DND-41 (cell line): ENCODE data around the gene SFMBT2.
"Not testable (repeated sequence)": the region's sequence is repeated elsewhere in the genome, so short reads cannot be mapped to it uniquely, and the experiment has no call there.

Experiments
- ATAC-seq: fragments of 200-7000 bp; cut with Tn5 transposase; 3 replicates; pipeline ENCODE4 v1.9.1; 2021; ENCODE audit warnings: low read depth; ENCODE audit not compliant: insufficient read depth
- DNase-seq: peaks from one replicate; pipeline ENCODE4 v3.0.0-alpha.2; 2020
- H2AFZ ChIP-seq: 2 replicates; pipeline ENCODE4 v1.6.0; 2012; ENCODE audit warnings: low read depth, low read length
- H3K27ac ChIP-seq: 2 replicates; pipeline ENCODE4 v1.5.1; 2012; ENCODE audit warnings: low read length, inconsistent platforms
- H3K27me3 ChIP-seq: fragments of 200-600 bp; sonication (generic); 2 replicates; pipeline ENCODE4 v1.6.0; 2012; ENCODE audit warnings: low read length, mild to moderate bottlenecking, inconsistent platforms; ENCODE audit not compliant: insufficient read depth, poor library complexity
- H3K36me3 ChIP-seq: 2 replicates; pipeline ENCODE4 v1.5.1; 2012; ENCODE audit warnings: low read length, inconsistent platforms; ENCODE audit not compliant: insufficient read depth
- H3K4me1 ChIP-seq: 2 replicates; pipeline ENCODE4 v1.5.1; 2012; ENCODE audit warnings: mild to moderate bottlenecking, low read length; ENCODE audit not compliant: insufficient read depth
- H3K4me2 ChIP-seq: 2 replicates; pipeline ENCODE4 v1.6.0; 2012; ENCODE audit warnings: mild to moderate bottlenecking, moderate library complexity, low read length, inconsistent platforms; ENCODE audit not compliant: insufficient read depth
- H3K4me3 ChIP-seq, 2 experiments: fragments of 200-600 bp in 1 of 2; shearing (Covaris generic) in 1 of 2; 2 replicates each; pipeline ENCODE4 v1.5.1; 2012 to 2016; ENCODE audit warnings: inconsistent platforms in 2 of 2, low read length in 2 of 2, mild to moderate bottlenecking in 2 of 2, low read depth in 1 of 2, moderate library complexity in 1 of 2
- H3K79me2 ChIP-seq: 2 replicates; pipeline ENCODE4 v1.6.0; 2012; ENCODE audit warnings: low read length, inconsistent platforms; ENCODE audit not compliant: insufficient read depth
- H3K9ac ChIP-seq: 2 replicates; pipeline ENCODE4 v1.6.0; 2012; ENCODE audit warnings: low read depth, mild to moderate bottlenecking, inconsistent platforms, low read length, moderate library complexity
- H3K9me3 ChIP-seq: 2 replicates; pipeline ENCODE4 v1.5.1; 2012; ENCODE audit warnings: low read length, moderate library complexity, mild to moderate bottlenecking, inconsistent platforms; ENCODE audit not compliant: insufficient read depth, severe bottlenecking
- H4K20me1 ChIP-seq: 2 replicates; pipeline ENCODE4 v1.6.0; 2012; ENCODE audit warnings: low read length; ENCODE audit not compliant: insufficient read depth
- CTCF ChIP-seq: IDR thresholded peaks from 2 replicates; pipeline ENCODE4 v1.5.1; 2012; ENCODE audit warnings: borderline replicate concordance, low read length, moderate library complexity, mild to moderate bottlenecking; ENCODE audit not compliant: poor library complexity, severe bottlenecking; ENCODE audit errors: extremely low read depth
- EZH2 ChIP-seq: IDR thresholded peaks from 3 replicates; pipeline ENCODE4 v1.6.1; 2012; ENCODE audit warnings: borderline replicate concordance, low read depth, mild to moderate bottlenecking, moderate library complexity, low read length, inconsistent platforms; ENCODE audit not compliant: severe bottlenecking

SFMBT2 gene

DNA sequence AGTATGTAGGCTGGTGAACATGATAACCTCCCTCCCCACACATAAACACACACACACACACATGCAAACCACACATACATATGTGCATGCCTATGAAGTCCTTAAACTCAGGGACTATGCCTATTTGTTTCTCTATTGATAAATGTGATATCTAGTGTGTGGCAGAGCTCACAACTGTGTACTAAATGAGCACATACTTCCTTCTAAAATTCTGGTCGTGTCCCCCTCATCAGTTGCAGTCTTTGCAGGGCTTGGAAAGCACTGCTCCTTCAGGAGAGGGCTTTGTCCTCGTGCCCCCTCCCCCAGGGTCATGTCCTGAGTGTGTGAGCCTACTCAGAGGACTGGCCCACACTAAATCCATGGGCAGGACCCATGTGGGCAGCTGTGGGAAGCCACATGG, 94.0 kb downstream of the SFMBT2 start:
- Histone ChIP-seq H3K4me2 (no peak overlapping the region), H2AFZ (no peak overlapping the region), H3K4me3 (no peak overlapping the region), H3K79me2 (peaks cover 97% of the 10 kb centered on the region), H3K4me1 (peaks cover 12% of the 10 kb centered on the region), H3K27me3 (no peaks in the 10 kb centered on the region), H3K9ac (no peak overlapping the region), H4K20me1 (peaks cover 75% of the 10 kb centered on the region), H3K36me3 (peaks cover 39% of the 10 kb centered on the region), H3K9me3 (no peaks in the 10 kb centered on the region), H3K27ac (no peak overlapping the region)
- TF ChIP-seq EZH2 (no peak), CTCF (no peak)
- ATAC-seq (no peak), DNase-seq (no peak)

DNA sequence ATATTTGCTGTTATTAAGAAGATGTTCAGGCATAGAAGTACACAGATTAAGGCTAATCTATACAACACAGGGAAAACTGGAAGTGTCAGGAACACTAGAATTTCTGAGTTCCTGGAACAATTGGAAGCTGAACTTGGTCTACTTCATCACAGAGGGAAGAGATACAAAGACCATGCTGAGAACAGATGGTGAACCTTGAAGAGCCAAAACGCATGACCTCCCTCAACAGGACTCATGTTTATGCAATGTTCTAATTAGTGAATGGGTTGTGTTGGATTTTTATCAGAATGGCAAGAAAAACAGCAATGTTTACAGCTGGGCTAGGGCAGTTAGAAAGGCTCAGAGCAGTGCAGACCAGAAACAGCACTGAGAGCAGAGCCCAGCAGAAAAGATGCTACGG, 94.9 kb downstream of the SFMBT2 start:
- no peak overlapping the region for H3K4me3 ChIP-seq
- H3K27ac ChIP-seq = no peak overlapping the region
- H3K9ac ChIP-seq = no peak overlapping the region
- ATAC-seq (no peak), DNase-seq (no peak)
- peaks cover 12% of the 10 kb centered on the region for H3K4me1 ChIP-seq
- H3K27me3 ChIP-seq = no peaks in the 10 kb centered on the region
- peaks cover 99% of the 10 kb centered on the region for H3K79me2 ChIP-seq
- no peaks in the 10 kb centered on the region for H3K9me3 ChIP-seq
- peaks cover 33% of the 10 kb centered on the region for H3K36me3 ChIP-seq
- H4K20me1 ChIP-seq = peaks cover 79% of the 10 kb centered on the region
- no peak overlapping the region for H2AFZ ChIP-seq
- no peak overlapping the region for H3K4me2 ChIP-seq
- TF ChIP-seq CTCF (no peak), EZH2 (no peak)

- H2AFZ ChIP-seq = no peak overlapping the region
- H3K79me2 ChIP-seq = peaks cover 99% of the 10 kb centered on the region
- DNase-seq (no peak), ATAC-seq (no peak)
- peaks cover 77% of the 10 kb centered on the region for H4K20me1 ChIP-seq
- no peak overlapping the region for H3K4me2 ChIP-seq
- no peak overlapping the region for H3K9ac ChIP-seq
- no peaks in the 10 kb centered on the region for H3K27me3 ChIP-seq
- no peak overlapping the region for H3K27ac ChIP-seq
- TF ChIP-seq EZH2 (no peak), CTCF (no peak)
- peaks cover 47% of the 10 kb centered on the region for H3K36me3 ChIP-seq
- no peaks in the 10 kb centered on the region for H3K9me3 ChIP-seq
- no peak overlapping the region for H3K4me3 ChIP-seq
- peaks cover 12% of the 10 kb centered on the region for H3K4me1 ChIP-seq
Observed at GRCh38 chr10:7314170-7314569, 96.7 kb downstream of the SFMBT2 start.

GRCh38 chr10:7312488-7312857, 98.4 kb downstream of the SFMBT2 start:
- Histone ChIP-seq H3K79me2 (peaks cover 99% of the 10 kb centered on the region), H3K9ac (no peak overlapping the region), H4K20me1 (peaks cover 76% of the 10 kb centered on the region), H3K9me3 (no peaks in the 10 kb centered on the region), H3K27me3 (no peaks in the 10 kb centered on the region), H3K4me3 (no peak overlapping the region), H3K27ac (no peak overlapping the region), H3K4me2 (no peak overlapping the region), H3K36me3 (peaks cover 41% of the 10 kb centered on the region), H3K4me1 (no peaks in the 10 kb centered on the region), H2AFZ (no peak overlapping the region)
- TF ChIP-seq CTCF = no peak
- no peak for TF ChIP-seq EZH2
- ATAC-seq = no peak
- no peak for DNase-seq

DNA sequence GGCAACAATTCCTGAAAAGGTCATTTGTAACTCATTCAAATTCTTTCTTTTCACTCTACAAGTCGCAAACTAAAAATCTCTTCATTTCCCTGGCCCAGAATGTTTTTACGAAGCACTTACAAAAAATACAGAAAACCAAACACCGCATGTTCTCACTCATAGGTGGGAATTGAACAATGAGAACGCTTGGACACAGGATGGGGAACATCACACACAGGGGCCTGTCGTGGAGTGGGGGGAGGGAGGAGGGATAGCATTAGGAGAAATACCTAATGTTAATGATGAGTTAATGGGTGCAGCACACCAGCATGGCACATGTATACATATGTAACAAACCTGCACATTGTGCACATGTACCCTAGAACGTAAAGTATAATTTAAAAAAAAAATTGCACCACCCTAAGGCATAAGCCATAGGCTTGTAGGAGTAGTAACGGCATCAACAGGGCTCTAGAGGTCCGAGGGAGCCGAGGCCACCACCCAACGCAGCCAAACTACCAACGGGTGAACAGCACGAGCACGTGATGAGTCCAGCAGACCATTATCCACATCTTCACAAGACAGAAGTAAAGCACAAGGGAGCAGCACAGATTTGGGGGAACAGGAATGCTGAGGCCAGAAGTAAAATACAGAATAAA, 98.9 kb downstream of the SFMBT2 start:
- H3K27me3 ChIP-seq, H3K27ac ChIP-seq, H3K4me3 ChIP-seq, H3K9me3 ChIP-seq, H3K4me2 ChIP-seq, H3K9ac ChIP-seq, H2AFZ ChIP-seq, ATAC-seq, H3K4me1 ChIP-seq, DNase-seq: not testable (repeated sequence)
- H4K20me1 ChIP-seq = peaks cover 72% of the 10 kb centered on the region
- peaks cover 99% of the 10 kb centered on the region for H3K79me2 ChIP-seq
- peaks cover 37% of the 10 kb centered on the region for H3K36me3 ChIP-seq
